Fibroblast of mammary gland (primary cell): ENCODE results near the gene HOXC5.
A peak's percentile ranks its signal among the peaks of the same experiment; 100 is the strongest.

ENCODE experiments used
- DNase-seq: peaks from one replicate; pipeline ENCODE4 v3.0.0-alpha.2; 2010; ENCODE audit warnings: low read depth
- H3K4me3 ChIP-seq: 2 replicates; pipeline ENCODE4 v1.5.1; 2011; ENCODE audit warnings: low read depth, mild to moderate bottlenecking, low read length, moderate library complexity; ENCODE audit not compliant: control insufficient read depth
- CTCF ChIP-seq: conservative IDR thresholded peaks from 2 replicates; pipeline ENCODE4 v1.5.1; 2011; ENCODE audit warnings: low read depth, low read length, inconsistent platforms; ENCODE audit not compliant: control insufficient read depth, insufficient read depth

HOXC5 gene

GRCh38 chr12:54046809-54047159 is 13.9 kb downstream of the HOXC5 start:
- peak overlapping the region; percentile 28 for H3K4me3 ChIP-seq
- no peak for TF ChIP-seq CTCF
- DNase-seq, result no peak

- no peak for DNase-seq
- no peak for TF ChIP-seq CTCF
- H3K4me3 ChIP-seq, result peak overlapping the region; percentile 28
These were observed 14.5 kb downstream of the HOXC5 start for GRCh38 chr12:54047160-54047963.

GRCh38 chr12:54047964-54048303 is 15.1 kb downstream of the HOXC5 start:
- H3K4me3 ChIP-seq, result no peak overlapping the region
- no peak for DNase-seq
- no peak for TF ChIP-seq CTCF

GRCh38 chr12:54048406-54049093 is 15.7 kb downstream of the HOXC5 start:
- DNase-seq, result no peak
- no peak for TF ChIP-seq CTCF
- H3K4me3 ChIP-seq, result no peak overlapping the region

- no peak for DNase-seq
- no peak for TF ChIP-seq CTCF
- no peak overlapping the region for H3K4me3 ChIP-seq
These were observed 16.3 kb downstream of the HOXC5 start for GRCh38 chr12:54049108-54049507.

GRCh38 chr12:54050482-54050810 is 17.6 kb downstream of the HOXC5 start:
- DNase-seq, result no peak
- no peak for TF ChIP-seq CTCF
- H3K4me3 ChIP-seq, result no peak overlapping the region
